Right kidney (tissue), 9 donors: ENCODE measurements around the gene DARS2.
"Not testable (repeated sequence)": the region's sequence is repeated elsewhere in the genome, so short reads cannot be mapped to it uniquely, and the experiment has no call there.

Source experiments
- DNase-seq: peaks from one replicate; pipeline ENCODE4 v3.0.0-alpha.2; 2016
- long read RNA-seq, 8 donors: transcript quantifications; one replicate each; lab custom pipeline, GENCODE V29; 2026

The DARS2 gene
- long read RNA-seq, donor 1, partial matches to known transcripts, result 6 of 11 reads
- long read RNA-seq, donor 1, other reads (novel, unspliced or antisense), result 0 of 11 reads
- long read RNA-seq, donor 2, partial matches to known transcripts, result 0 of 1 reads
- long read RNA-seq, donor 2, other reads (novel, unspliced or antisense), result 0 of 1 reads
- long read RNA-seq, donor 3, partial matches to known transcripts, result 95 of 458 reads
- long read RNA-seq, donor 3, other reads (novel, unspliced or antisense), result 360 of 458 reads
- long read RNA-seq, donor 4, partial matches to known transcripts, result 0 of 4 reads
- long read RNA-seq, donor 4, other reads (novel, unspliced or antisense), result 0 of 4 reads
- long read RNA-seq, donor 5, partial matches to known transcripts, result 0 of 6 reads
- long read RNA-seq, donor 5, other reads (novel, unspliced or antisense), result 0 of 6 reads
- long read RNA-seq, donor 6, partial matches to known transcripts, result 376 of 628 reads
- long read RNA-seq, donor 6, other reads (novel, unspliced or antisense), result 249 of 628 reads
- long read RNA-seq, donor 7, partial matches to known transcripts, result 824 of 1,330 reads
- long read RNA-seq, donor 7, other reads (novel, unspliced or antisense), result 501 of 1,330 reads
- long read RNA-seq, donor 8, partial matches to known transcripts, result 124 of 535 reads
- long read RNA-seq, donor 8, other reads (novel, unspliced or antisense), result 407 of 535 reads

GRCh38 chr1:173824315-173825081 lies at the start of gene DARS2, which contains the start of gene CENPL:
Gene DARS2, plus strand, starts transcription at chr1:173824673. Its CDS starts 557 bp downstream, at chr1:173825230.
Gene CENPL, minus strand, starts transcription at chr1:173824883. Its CDS starts 13,584 bp downstream, at chr1:173811299.
- DNase-seq, result peak; percentile 98

GRCh38 chr1:173775578-173776226 lies 48.8 kb upstream of the DARS2 start:
- no peak for DNase-seq

GRCh38 chr1:173779936-173780335 lies 44.5 kb upstream of the DARS2 start:
- DNase-seq, result no peak

GRCh38 chr1:173784997-173785396 lies 39.5 kb upstream of the DARS2 start:
- no peak for DNase-seq

- no peak for DNase-seq
Measured at GRCh38 chr1:173789841-173790240, 34.6 kb upstream of the DARS2 start.

GRCh38 chr1:173798078-173798477 lies 26.4 kb upstream of the DARS2 start:
- DNase-seq, result no peak

- not testable (repeated sequence) for DNase-seq
Measured at GRCh38 chr1:173799995-173800394, 24.5 kb upstream of the DARS2 start.

GRCh38 chr1:173802961-173803360 lies 21.5 kb upstream of the DARS2 start:
- DNase-seq, result no peak

- not testable (repeated sequence) for DNase-seq
Measured at GRCh38 chr1:173813654-173814053, 10.8 kb upstream of the DARS2 start.

- no peak for DNase-seq
Measured at GRCh38 chr1:173818459-173818858, 6.0 kb upstream of the DARS2 start.

GRCh38 chr1:173821680-173822079 lies 2.8 kb upstream of the DARS2 start:
- DNase-seq, result no peak

- peak; percentile 1 for DNase-seq
Measured at GRCh38 chr1:173823781-173824314, 625 bp upstream of the DARS2 start.

GRCh38 chr1:173827611-173828010 lies 3.1 kb downstream of the DARS2 start:
- DNase-seq, result no peak

- no peak for DNase-seq
Measured at GRCh38 chr1:173832748-173833147, 8.3 kb downstream of the DARS2 start.

- DNase-seq, result no peak
Measured at GRCh38 chr1:173852105-173852504, 27.6 kb downstream of the DARS2 start.

GRCh38 chr1:173853074-173853473 lies 28.6 kb downstream of the DARS2 start:
- DNase-seq, result no peak

- DNase-seq, result no peak
Measured at GRCh38 chr1:173856014-173856413, 31.5 kb downstream of the DARS2 start.

- DNase-seq, result no peak
Measured at GRCh38 chr1:173856903-173857302, 32.4 kb downstream of the DARS2 start.

GRCh38 chr1:173857363-173857917 lies 33.0 kb downstream of the DARS2 start:
- no peak for DNase-seq

GRCh38 chr1:173859547-173859946 lies 35.1 kb downstream of the DARS2 start:
- DNase-seq, result not testable (repeated sequence)

GRCh38 chr1:173860065-173860464 lies 35.6 kb downstream of the DARS2 start:
- no peak for DNase-seq

- DNase-seq, result no peak
Measured at GRCh38 chr1:173861731-173862145, 37.3 kb downstream of the DARS2 start.
